Lung (tissue), 12 donors: Measurements from ENCODE around the gene ZNF462. TPM values are rescaled to one million over a fixed set of nuclear protein-coding genes. Genes with fewer than 3 reads are reported as not detected.
A peak's percentile ranks its signal among the peaks of the same experiment; 100 is the strongest.

Experiments used
- ATAC-seq: fragments of 200-7000 bp; cut with Tn5 transposase; one replicate; pipeline ENCODE4 v1.9.1; 2020; ENCODE audit warnings: moderate number of reproducible peaks; ENCODE audit not compliant: insufficient read depth, low FRiP score
- DNase-seq, 3 donors: peaks; one replicate each; pipeline ENCODE4 v3.0.0-alpha.2; 2013 to 2017
- H3K27ac ChIP-seq, 2 donors: one replicate each; pipeline ENCODE4 v1.5.1; 2013; ENCODE audit warnings: mild to moderate bottlenecking in 2 of 2, moderate library complexity in 2 of 2, control low read depth in 1 of 2, inconsistent platforms in 1 of 2, low read depth in 1 of 2, low read length in 1 of 2
- H3K27me3 ChIP-seq, 3 donors: one replicate each; pipeline ENCODE4 v1.5.1; 2013; ENCODE audit warnings: low read length in 2 of 3; ENCODE audit not compliant: control insufficient read depth in 3 of 3, insufficient read depth in 3 of 3
- H3K36me3 ChIP-seq, 4 donors: one replicate each; pipeline ENCODE4 v1.5.1; 2013; ENCODE audit warnings: low read length in 4 of 4, mild to moderate bottlenecking in 1 of 4, moderate library complexity in 1 of 4; ENCODE audit not compliant: control insufficient read depth in 4 of 4, insufficient read depth in 4 of 4
- H3K4me1 ChIP-seq, 5 donors: one replicate each; pipeline ENCODE4 v1.5.1; 2013; ENCODE audit warnings: low read length in 5 of 5, mild to moderate bottlenecking in 2 of 5, moderate library complexity in 1 of 5; ENCODE audit not compliant: control insufficient read depth in 5 of 5, insufficient read depth in 5 of 5
- H3K4me3 ChIP-seq: one replicate; pipeline ENCODE4 v1.5.1; 2013; ENCODE audit warnings: mild to moderate bottlenecking, control low read depth, moderate library complexity
- H3K9ac ChIP-seq, 2 donors: one replicate each; pipeline ENCODE4 v1.5.1; 2013; ENCODE audit warnings: low read length in 2 of 2, control low read depth in 1 of 2; ENCODE audit not compliant: insufficient read depth in 1 of 2
- H3K9me3 ChIP-seq, 4 donors: one replicate each; pipeline ENCODE4 v1.5.1; 2013; ENCODE audit warnings: low read length in 3 of 4, mild to moderate bottlenecking in 1 of 4, moderate library complexity in 1 of 4; ENCODE audit not compliant: control insufficient read depth in 4 of 4, insufficient read depth in 3 of 4
- CTCF ChIP-seq: IDR thresholded peaks from 2 replicates; pipeline ENCODE4 v1.5.1; 2012; ENCODE audit warnings: mild to moderate bottlenecking; ENCODE audit errors: control extremely low read depth, extremely low read depth
- WGBS, 2 donors: extraction: QIAGEN DNeasy Blood & Tissue Kit; methylation state at CpG; one replicate each; pipeline ENCODE4 v1.1.7; 2013; 5-methylcytosine and 5-hydroxymethylcytosine counted together
- polyA plus RNA-seq, 2 donors: library from polyadenylated mRNA; stranded (reverse); fragments of 200-250 nt; gene quantifications; one replicate each; pipeline ENCODE4 v1.2.1, GENCODE V29; 2013
- total RNA-seq, 2 donors: library from RNA; depleted of rRNA in 1 of 2; stranded (reverse); fragments of >200 nt in 1 of 2; gene quantifications; one replicate each; pipeline ENCODE4 v1.2.1, GENCODE V29; 2014 to 2021
- donor health status: control.
- donor health status: control.
- donor health status: Bipolar disorder and iron deficiency.
- donor health status: healthy.
- donor health status: DM: yes; HTN: yes; CAD: no.

ZNF462 gene
- total and polyA plus RNA-seq, 4 donors = 2.0 to 37.7 (median 19.5) TPM

DNA sequence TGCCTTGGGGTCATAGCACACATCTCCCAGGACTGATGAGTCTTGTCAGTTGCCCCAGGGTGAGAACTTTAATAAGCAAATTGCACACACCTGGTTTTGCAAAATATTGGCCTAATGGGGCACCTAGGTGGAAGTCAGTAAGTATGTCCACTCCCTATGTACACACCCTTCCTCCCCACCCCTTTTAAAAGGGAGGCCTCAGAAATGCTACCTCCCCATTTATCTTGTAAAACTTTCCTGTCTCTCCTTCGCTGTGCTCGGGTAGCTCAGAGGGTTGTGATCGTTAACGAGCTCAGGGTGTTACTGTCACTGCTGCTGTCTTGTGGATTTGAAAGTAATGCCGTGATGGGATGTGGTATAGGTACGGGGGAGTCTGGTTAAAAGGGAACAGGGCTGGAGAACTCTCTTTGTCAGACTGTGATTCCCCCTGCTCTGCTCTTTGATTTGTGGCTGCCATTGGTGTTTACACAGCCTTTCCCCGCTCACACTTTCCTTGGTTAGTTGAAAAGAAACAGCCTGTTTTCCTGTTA, 26.2 kb downstream of the ZNF462 start:
- no peak for TF ChIP-seq CTCF
- peaks cover 2 to 44% (median 6%) of the 10 kb centered on the region in 5 donors for H3K4me1 ChIP-seq
- H3K9me3 ChIP-seq = no peaks in the 10 kb centered on the region
- ATAC-seq (no peak), DNase-seq (peak in 2 of 3 donors; percentile 24 to 52)
- no peaks in the 10 kb centered on the region for H3K36me3 ChIP-seq
- H3K27ac ChIP-seq = no peak overlapping the region
- no peak overlapping the region for H3K4me3 ChIP-seq
- 85 to 86% methylated on average over 7 of the region's 7 CpGs for WGBS, 2 donors
- no peak overlapping the region for H3K9ac ChIP-seq
- H3K27me3 ChIP-seq = no peaks in the 10 kb centered on the region

- 76 to 80% methylated on average over 4 of the region's 4 CpGs for WGBS, 2 donors
Observed at GRCh38 chr9:106890608-106891007, 27.6 kb downstream of the ZNF462 start.

GRCh38 chr9:106891286-106891685, 28.3 kb downstream of the ZNF462 start:
- Histone ChIP-seq H3K27ac (no peak overlapping the region), H3K4me3 (no peak overlapping the region), H3K36me3 (no peaks in the 10 kb centered on the region), H3K4me1 (peaks cover 0 to 33% (median 5%) of the 10 kb centered on the region in 5 donors), H3K9me3 (no peaks in the 10 kb centered on the region), H3K9ac (no peak overlapping the region), H3K27me3 (no peaks in the 10 kb centered on the region)
- no peak for ATAC-seq
- no peak for DNase-seq
- no peak for TF ChIP-seq CTCF
- 60 to 75% methylated on average over 5 of the region's 5 CpGs for WGBS, 2 donors

More at GRCh38 chr9:106890608-106891007, 27.6 kb downstream of the ZNF462 start:
- no peaks in the 10 kb centered on the region for H3K27me3 ChIP-seq
- peaks cover 0 to 35% (median 5%) of the 10 kb centered on the region in 5 donors for H3K4me1 ChIP-seq
- H3K9me3 ChIP-seq = no peaks in the 10 kb centered on the region
- no peaks in the 10 kb centered on the region for H3K36me3 ChIP-seq
- H3K9ac ChIP-seq = no peak overlapping the region
- ATAC-seq (no peak), DNase-seq (peak in 2 of 3 donors; percentile 57 to 62)
- no peak overlapping the region for H3K4me3 ChIP-seq
- no peak overlapping the region for H3K27ac ChIP-seq
- no peak for TF ChIP-seq CTCF

- peak; percentile 93 for ATAC-seq
- Histone ChIP-seq H3K27me3 (no peaks in the 10 kb centered on the region), H3K9ac (no peak overlapping the region), H3K27ac (peak overlapping the region in 1 of 2 donors; percentile 60), H3K36me3 (no peaks in the 10 kb centered on the region), H3K4me3 (no peak overlapping the region), H3K4me1 (peaks cover under 1 to 36% (median 9%) of the 10 kb centered on the region in 5 donors), H3K9me3 (no peaks in the 10 kb centered on the region)
- peak in 2 of 3 donors; percentile 19 to 32 for DNase-seq
- 73 to 86% methylated on average over 4 of the region's 4 CpGs for WGBS, 2 donors
- TF ChIP-seq CTCF = no peak
Observed at GRCh38 chr9:106892632-106893031, 29.7 kb downstream of the ZNF462 start.
